Measurements from ENCODE around the gene P4HB. TPM values are rescaled to one million over a fixed set of nuclear protein-coding genes. Genes with fewer than 3 reads are reported as not detected.

The P4HB gene
- total and polyA plus RNA-seq, 10 of the 15 experiments (the other 5 are each of a cell fraction or from before 2014, with no cell fraction given) = 4.7 to 549 (median 361) TPM

DNA sequence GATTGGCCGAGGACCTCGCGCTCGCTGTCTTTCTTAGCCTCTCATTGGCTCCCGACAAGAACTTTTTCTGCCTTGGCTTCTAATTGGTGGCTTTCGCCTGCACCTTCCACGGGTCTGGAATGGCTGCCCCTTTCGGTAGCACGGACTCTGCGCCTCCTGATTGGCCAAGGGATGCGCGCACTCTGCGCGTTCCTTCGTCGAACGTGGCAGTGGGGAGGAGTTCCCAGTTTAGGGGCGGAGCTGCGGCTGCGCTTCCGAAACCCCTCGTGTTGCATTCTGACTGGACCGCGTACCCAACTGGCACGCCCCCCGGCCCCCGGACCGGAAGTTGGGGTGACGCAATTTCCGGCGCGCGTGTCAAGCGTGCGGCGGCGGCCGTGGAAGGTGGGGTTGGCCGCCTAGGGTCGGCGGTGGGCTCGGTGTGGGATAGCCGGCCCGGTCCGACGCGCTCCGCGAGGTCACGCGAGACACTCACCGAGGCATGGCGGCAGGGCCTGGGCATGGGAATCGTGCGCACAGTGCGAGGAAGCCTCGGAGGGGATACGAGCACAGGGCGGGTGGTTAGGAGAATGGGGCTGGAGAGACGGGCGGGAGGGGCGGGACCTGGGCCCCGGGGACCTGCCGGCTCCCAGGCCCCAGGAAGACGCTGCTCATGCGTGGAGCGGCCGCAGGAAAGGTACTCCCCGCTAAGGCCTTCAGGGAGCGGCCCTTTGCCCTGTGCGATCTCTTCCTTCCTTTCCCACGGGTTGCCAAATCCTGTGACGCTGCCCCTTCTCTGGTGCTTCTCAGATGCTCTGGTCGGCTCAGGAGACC, 627 bp upstream of the P4HB start (continued):
- TF ChIP-seq NFXL1 (IDR thresholded peaks at IDR 0.05; ENCODE audit: borderline replicate concordance) = no peak; the same call in 1 of the 2 replicates
- TF ChIP-seq ASH2L (IDR thresholded peaks at IDR 0.05; ENCODE audit: borderline replicate concordance, low read depth) = no peak; the same call in 1 of the 2 replicates
- no peak for TF ChIP-seq HDAC6 (IDR thresholded peaks at IDR 0.05; ENCODE audit: unreplicated experiment)
- TF ChIP-seq, protein P1, sequence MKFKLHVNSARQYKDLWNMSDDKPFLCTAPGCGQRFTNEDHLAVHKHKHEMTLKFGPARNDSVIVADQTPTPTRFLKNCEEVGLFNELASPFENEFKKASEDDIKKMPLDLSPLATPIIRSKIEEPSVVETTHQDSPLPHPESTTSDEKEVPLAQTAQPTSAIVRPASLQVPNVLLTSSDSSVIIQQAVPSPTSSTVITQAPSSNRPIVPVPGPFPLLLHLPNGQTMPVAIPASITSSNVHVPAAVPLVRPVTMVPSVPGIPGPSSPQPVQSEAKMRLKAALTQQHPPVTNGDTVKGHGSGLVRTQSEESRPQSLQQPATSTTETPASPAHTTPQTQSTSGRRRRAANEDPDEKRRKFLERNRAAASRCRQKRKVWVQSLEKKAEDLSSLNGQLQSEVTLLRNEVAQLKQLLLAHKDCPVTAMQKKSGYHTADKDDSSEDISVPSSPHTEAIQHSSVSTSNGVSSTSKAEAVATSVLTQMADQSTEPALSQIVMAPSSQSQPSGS (IDR thresholded peaks at IDR 0.05; ENCODE audit: low read length) = no peak; the same call in 1 of the 2 replicates

DNA sequence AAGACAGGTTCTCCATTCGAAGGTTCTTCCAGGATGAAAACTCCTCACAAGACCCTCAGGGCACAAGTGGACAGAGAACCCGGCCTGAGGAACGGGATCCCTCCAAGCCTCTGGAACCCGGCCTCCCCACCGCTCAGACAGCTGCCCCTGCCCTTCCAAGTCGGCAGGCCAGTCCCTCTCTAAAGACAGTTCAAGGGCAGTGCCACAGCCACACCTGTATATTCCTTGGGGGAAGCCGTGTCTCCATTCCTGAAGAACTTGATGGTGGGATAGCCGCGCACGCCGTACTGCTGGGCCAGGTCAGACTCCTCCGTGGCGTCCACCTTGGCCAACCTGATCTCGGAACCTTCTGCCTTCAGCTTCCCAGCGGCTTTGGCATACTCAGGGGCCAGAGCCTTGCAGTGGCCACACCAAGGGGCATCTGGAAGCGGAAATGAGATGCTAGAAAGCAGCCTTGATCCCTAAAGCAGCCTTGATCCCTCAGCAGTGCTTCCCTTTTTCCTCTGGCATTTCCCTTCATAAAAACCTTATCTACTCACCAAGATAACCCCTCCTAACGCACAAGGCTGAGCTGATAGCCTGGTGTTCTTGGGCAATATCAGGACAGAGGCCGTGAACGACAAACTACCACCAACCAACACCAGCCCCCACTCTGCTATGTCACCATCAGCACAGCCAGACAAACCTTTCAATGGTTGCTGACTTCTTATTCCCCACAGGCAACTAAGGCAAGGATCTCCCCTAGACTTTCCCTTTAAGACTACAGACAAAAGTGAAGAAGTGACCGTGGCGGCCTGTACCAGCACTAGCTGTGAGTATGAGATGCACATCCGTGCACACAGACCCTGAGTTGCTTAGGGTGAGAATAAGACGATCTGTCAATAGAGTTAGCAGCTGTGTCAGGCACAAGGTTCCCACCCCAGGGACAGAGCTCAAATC, 1.1 kb downstream of the P4HB start:
- ChIA-PET SMC1A (ENCODE audit: uncharacterized antibody, unreplicated experiment) (interaction anchor here (0.8 to 1.5 kb wide), 3 partner anchors 26 to 179 kb away, joined by 3 to 6 read pairs (median 3); partner anchors contain the start of gene MCRIP1), RAD21 (ENCODE audit: unreplicated experiment) (no interaction called here), POLR2A (interaction anchor here (0.5 to 1.9 kb wide), 3 partner anchors 10 to 131 kb away, joined by 3 to 15 read pairs (median 10); partner anchors contain the start of gene MCRIP1), CTCF (interaction anchor here (0.7 to 1.4 kb wide), 3 partner anchors 10 to 124 kb away, joined by 3 to 5 read pairs (median 4); partner anchors contain the start of gene MCRIP1)
- Histone ChIP-seq H3K27ac (ENCODE audit: control insufficient read depth, insufficient read depth) (peak overlapping the region; percentile 87), H3K4me1 (ENCODE audit: control insufficient read depth, insufficient read depth, low read length) (peaks cover 23% of the 10 kb centered on the region), H3K79me2 (ENCODE audit: control insufficient read depth, insufficient read depth, low read length) (peaks cover 69% of the 10 kb centered on the region), H3K36me3 (ENCODE audit: control insufficient read depth in 2 of 2, insufficient read depth in 2 of 2, low read length in 1 of 2) (peaks cover 11 to 35% of the 10 kb centered on the region in 2 experiments), H3K4me3 (peak overlapping the region; percentile 100), H3K27me3 (replicated peaks in 1 of 2; ENCODE audit: control insufficient read depth in 2 of 2, insufficient read depth in 2 of 2, low read length in 1 of 2) (no peaks in the 10 kb centered on the region), H3K9ac (ENCODE audit: control insufficient read depth, insufficient read depth, low read length) (peak overlapping the region; percentile 99), H4K20me1 (ENCODE audit: control insufficient read depth, insufficient read depth) (peaks cover 3% of the 10 kb centered on the region; the same call in 1 of the 2 replicates), H3K9me3 (replicated peaks; ENCODE audit: control insufficient read depth, insufficient read depth, low read length) (no peaks in the 10 kb centered on the region), H3K4me2 (ENCODE audit: control insufficient read depth, insufficient read depth) (peak overlapping the region; percentile 91), H2AFZ (ENCODE audit: control insufficient read depth, low read depth, low read length) (no peak overlapping the region)
- TSS peak; percentile 74 for BruUV-seq (replicated peaks)
- intact Hi-C loops (cut with micrococcal nuclease; ENCODE audit: unreplicated experiment) = no loop called here
- in situ Hi-C loops (cut with MboI) = no loop called here
- TF ChIP-seq POLR2A (IDR thresholded peaks at IDR 0.05; ENCODE audit: low read depth, low read length) (peak; percentile 30), SPI1 (IDR thresholded peaks at IDR 0.05; ENCODE audit: borderline replicate concordance, insufficient read depth, low read depth, low read length) (no peak), MXI1 (IDR thresholded peaks at IDR 0.05; ENCODE audit: low read depth, low read length) (0 out of 2 replicates have a peak, but pooled peaks have one; percentile 18), RBBP5 (conservative IDR thresholded peaks at IDR 0.05) (no peak)
- peak; percentile 86 for FAIRE-seq
- 61% methylated on average over 23 of the region's 23 CpGs for WGBS (ENCODE audit: insufficient coverage, insufficient replicate concordance, low lambda C conversion rate, missing lambda C conversion rate)
- ATAC-seq = no peak
- no peak for DNase-seq (ENCODE audit: low read depth, low spot score)
